ENCODE data around the gene SETD4.
"Not testable (repeated sequence)": the region's sequence is repeated elsewhere in the genome, so short reads cannot be mapped to it uniquely, and the experiment has no call there.

Gene SETD4, protein sequence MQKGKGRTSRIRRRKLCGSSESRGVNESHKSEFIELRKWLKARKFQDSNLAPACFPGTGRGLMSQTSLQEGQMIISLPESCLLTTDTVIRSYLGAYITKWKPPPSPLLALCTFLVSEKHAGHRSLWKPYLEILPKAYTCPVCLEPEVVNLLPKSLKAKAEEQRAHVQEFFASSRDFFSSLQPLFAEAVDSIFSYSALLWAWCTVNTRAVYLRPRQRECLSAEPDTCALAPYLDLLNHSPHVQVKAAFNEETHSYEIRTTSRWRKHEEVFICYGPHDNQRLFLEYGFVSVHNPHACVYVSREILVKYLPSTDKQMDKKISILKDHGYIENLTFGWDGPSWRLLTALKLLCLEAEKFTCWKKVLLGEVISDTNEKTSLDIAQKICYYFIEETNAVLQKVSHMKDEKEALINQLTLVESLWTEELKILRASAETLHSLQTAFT

DNA sequence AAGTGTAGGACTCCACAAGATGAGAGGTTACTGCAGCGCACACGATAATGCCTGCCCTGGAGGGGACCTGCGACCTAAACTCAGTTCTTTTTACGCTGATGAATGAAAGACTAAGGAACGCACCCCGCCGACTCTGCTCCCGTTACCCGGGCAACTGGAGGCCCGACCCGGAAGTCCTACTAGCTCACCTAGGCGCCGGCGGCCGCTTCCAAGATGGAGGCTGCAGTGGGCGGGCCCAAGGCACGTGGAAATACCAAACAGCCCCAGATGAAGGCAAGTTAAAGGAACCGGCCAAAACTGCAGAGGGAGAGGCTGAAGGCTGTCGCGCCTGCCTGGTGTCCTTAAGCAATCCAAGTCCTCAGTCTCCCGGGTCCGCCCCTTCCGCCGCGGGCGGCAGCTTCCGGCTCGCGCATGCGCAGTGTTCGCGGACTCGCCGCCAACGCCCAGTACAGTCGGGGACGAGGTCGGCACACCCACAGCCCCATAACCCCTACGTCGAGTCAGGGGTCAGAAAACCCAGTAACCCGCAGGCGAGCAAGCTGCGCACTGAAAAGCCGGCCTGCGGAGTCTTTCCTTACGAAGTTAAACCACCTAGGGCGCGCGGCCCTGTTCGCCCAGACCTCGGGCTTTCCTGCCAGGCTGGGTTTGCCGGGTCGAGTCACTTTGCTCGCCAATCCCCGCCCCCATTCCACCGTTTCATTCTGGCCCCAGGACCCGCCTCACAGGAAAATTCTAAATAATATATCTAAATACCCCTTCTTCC lies at the start of gene SETD4:
SETD4 (minus strand) TSS at position 368 of the 763 bp plus-strand sequence. CDS start 1,638 bp downstream, outside the sequence.
- peak; percentile 92 to 93 for DNase-seq (ENCODE audit: low read depth in 2 of 2)

DNA sequence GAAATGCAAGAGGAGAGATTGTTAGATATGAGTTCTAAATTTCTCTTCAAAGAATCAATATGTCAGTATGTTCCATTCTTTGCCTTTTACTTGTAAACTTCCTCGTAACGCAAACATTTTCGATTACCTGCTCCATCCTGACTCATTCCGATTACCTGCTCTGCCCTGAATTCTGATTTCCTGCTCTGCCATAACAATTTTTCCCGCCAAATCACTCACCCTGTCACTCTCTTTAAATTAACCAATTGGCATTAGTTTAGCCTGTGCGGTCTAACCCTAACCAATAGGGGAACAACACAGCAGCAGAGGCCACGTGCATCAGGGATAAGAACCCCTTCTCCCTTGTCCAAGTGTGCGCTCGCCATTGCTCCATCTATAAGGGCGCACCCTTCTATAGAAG lies 49.5 kb upstream of the SETD4 start:
- DNase-seq (ENCODE audit: low read depth in 2 of 2) = no peak

DNA sequence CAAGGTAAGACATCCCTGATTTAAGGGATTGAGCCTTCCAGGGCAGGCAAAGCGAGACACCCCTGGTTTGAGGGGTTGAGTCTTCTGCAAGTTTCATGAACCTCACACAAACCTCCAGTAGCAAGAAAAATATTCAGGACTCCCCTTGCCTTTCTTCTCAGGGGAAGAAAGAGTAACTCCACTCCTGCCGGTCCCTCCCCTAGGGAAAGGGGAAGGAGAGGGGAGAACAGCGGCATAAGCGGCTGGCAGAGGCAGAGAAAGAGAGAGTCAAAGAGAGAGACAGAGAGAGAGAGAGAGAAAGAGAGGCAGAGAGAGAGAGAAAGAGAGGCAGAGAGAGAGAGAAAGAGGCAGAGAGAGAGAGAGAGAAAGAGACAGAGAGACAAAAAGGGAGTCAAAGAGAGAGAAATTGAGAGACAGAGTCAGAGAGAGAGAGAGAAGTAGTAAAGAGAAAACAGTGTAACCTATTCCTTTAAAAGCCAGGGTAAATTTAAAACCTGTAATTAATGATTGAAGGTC lies 45.1 kb upstream of the SETD4 start:
- no peak for DNase-seq (ENCODE audit: low read depth in 2 of 2)

DNA sequence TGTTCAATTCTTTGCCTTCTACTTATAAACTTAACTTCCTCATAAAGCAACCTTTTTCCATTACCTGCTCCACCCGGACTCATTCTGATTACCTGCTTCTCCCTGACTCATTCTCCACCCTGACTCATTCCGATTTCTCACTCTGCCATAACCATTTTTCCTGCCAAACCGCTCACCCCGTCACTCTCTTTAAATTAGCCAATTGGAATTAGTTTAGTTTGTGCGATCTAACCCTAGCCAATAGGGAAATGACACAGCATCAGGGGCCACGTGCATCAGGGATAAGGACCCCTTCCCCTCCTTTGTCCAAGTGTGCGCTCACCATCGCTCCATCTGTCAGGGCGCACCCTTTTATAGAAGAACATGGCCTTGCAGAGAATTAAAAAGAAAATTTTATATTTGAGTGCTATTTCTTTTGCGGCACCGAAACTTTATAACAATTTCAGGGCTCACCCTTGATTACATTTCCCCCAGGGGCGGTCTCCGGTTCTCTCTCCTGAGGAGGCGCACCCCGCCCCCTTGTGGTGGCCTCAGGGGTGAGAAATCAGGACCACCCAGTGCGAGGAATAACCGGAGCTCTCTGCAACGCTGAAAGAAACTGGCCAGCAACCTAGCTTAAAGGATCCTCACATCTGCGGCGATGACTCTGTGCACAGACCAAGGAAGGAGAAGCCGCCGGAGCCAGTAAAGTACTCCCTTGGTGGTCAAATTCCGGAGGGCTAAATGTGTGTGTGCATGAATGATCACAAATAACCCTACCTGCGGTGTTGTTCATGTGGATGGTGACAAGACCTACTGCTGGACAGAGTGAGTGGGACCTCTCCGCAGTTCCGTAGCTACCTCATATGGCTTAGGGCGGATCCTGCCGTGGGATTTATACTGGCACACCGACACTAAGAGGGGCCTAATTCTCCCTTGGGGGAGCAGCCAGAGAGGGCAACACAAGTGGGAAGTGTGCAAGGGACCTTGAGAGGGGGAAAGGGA lies 44.3 kb upstream of the SETD4 start:
- DNase-seq (ENCODE audit: low read depth in 2 of 2) = peak; percentile 33 to 46

DNA sequence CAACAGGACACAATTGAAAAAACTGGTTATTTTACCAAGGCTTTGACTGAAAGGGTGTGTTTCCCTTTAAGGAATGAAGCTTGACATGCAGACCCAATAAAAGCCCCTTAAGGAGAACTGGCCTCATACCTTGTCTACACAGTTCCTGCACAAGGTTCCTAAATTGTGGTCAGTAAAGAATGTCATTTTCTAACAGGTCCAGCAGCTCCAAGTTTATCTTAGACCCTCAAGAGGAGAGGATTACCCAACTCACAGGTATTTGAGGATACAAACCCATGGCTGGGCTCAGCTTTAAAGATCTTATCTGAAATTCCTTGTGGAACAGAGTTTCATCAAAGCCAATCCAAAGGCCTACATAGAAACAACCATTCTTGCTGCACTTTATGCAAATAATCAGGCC lies 43.1 kb upstream of the SETD4 start:
- no peak for DNase-seq (ENCODE audit: low read depth in 2 of 2)

DNA sequence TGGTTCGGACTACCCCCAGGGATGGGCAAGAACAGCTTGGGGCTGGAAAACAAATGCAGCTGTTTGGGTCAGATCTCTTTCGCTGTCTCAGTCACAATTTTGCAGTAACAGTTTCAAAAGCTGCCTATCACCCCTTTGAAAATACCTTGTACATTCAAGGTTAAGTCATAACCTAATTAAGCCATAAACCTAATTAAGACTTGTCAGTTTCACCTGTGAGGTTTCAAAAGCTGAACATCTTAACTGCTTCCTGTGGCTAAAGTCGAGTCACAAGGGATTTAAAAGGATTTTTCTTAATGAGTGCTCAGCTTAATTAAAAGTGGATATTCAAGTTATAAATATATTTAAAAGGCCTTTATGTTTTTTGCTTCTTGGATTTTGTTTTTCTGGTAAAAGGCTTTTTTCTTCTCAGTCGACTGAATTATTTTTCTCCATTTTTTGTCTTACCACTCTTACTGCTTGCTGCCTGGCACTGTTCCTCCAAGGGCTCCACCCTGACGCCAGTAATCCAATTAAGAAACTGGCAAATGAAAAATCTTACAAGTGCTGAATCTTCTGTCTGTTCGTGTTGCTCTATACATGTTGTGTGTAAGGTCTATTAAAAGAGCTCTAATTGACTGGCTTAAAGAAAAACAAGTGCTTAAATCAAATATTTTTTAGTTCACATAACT lies 40.8 kb upstream of the SETD4 start:
- no peak for DNase-seq (ENCODE audit: low read depth in 2 of 2)

DNA sequence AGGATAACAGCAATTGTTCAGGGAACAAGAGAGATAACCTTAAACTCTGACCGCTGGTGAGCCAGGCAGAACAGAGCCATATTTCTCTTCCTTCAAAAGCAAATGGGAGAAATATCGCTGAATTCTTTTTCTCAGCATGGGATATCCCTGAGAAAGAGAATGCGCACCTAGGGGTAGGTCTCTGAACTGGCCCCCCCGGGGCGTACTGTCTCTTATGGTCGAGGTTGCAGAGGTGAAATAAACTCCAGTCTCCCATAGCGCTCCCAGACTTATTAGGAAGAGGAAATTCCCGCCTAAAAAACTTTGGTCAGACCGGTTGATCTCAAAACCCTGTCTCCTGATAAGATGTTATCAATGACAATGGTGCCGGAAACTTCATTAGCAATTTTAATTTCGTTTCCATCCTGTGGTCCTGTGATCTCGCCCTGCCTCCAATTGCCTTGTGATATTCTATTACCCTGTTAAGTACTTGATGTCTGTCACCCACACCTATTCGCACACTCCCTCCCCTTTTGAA lies 39.4 kb upstream of the SETD4 start:
- DNase-seq (ENCODE audit: low read depth in 2 of 2) = not testable (repeated sequence)

DNA sequence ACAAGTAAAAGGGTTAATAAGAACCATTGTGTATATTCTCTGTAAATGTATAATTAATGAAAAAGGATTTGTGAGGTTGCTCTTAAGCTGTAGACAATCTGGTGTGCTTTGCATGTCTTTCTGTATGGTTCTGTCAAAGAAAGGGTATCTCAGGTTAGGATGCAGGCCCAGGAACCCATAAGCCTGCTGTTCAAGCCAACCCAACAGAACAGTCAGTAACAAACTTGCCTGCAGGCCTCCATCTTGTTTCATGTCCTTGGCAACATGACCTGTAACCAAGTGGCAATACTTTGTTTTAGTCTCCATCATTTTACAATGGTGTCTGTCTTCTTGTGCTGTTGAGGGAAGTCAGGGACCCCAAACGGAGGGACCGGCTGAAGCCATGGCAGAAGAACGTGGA lies 38.7 kb upstream of the SETD4 start:
- DNase-seq (ENCODE audit: low read depth in 2 of 2) = no peak

DNA sequence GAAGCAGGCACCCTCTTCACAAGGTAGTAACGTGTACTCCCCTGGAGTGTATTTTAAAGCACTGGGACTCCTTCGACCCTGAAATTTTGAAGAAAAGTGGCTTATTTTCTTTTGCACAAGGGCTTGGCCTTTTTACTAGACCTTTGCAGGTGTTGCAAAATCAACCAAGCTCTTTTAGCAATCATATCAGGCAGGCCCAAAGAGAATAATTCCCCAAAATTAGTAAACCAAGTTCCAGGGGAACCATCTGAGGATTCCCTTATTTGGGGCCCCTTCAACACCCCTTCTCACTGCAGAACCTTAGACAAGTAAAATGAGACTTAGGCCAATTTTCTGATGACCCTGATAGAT lies 37.8 kb upstream of the SETD4 start:
- no peak for DNase-seq (ENCODE audit: low read depth in 2 of 2)

DNA sequence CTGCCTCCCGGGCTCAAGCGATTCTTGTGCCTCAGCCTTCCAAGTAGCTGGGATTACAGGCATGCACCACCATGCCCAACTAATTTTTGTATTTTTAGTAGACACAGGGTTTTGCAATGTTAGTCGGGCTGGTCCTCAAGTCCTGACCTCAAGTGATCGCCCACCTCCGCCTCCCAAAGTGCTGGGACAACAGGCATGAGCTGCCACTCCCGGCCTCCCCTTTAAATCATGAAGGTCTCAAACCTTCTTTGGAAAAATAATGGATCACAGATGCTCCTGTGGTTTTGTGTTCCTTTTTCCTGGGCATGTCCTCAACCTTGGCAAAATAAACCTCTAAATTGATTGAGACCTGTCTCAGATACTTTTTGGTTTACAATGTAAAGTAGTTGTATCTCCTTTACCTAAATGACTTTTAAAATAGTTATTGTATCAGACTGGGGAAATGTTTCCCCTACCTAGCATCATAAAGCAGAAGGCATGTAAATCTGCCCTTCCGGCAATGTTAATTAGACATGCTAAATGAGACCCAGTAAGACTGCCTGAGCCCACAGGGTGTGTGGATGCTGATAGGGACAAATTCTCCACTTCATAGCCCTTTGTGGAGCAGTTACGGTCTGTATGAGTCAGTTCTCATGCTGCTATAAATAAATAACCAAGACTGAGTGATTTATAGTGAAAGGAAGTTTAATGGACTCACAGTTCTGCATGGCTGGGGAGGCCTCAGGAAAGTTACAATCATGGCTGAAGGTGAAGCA lies 37.3 kb upstream of the SETD4 start:
- DNase-seq (ENCODE audit: low read depth in 2 of 2) = no peak

DNA sequence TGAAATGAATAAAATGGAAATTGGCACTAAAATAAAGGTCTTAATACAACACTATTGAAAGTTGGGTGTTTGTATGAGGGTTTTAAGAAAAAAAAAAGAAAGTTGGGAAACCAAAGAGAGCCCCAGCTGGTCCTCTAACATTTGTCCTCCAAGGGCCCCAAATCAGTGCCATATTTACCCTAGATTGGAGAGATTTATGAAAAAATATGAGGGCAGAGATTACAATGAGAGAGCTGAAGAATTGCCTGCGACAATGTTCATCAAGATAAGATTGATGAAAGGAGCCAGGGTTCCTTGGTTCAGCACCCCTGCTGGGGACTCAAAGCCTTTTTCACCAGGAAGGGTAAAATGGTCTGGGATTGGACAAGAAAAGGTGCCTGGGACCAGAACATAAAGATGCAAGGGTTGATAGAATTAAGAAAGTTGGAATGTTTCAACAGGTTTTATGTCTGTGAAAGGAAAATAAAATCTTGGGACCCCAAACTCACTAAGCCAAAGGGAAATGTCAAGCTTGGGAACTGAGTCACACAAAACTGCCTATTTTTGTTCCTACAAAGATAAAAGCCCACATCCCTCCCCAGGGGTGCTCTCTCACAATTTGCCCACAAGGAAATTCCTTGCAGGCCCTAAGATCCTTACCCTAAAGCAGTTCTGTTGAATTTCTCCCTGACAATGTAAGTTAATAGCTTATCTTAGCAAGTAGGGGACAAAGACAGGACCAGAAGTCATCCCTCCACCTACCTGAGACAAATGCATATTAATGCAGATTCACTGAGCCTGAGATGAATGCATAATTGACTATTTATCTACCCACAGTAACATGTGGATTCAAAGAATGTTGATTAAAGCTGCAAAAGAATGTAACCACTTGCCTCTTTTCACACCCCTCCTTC lies 36.3 kb upstream of the SETD4 start:
- DNase-seq (ENCODE audit: low read depth in 2 of 2) = no peak

DNA sequence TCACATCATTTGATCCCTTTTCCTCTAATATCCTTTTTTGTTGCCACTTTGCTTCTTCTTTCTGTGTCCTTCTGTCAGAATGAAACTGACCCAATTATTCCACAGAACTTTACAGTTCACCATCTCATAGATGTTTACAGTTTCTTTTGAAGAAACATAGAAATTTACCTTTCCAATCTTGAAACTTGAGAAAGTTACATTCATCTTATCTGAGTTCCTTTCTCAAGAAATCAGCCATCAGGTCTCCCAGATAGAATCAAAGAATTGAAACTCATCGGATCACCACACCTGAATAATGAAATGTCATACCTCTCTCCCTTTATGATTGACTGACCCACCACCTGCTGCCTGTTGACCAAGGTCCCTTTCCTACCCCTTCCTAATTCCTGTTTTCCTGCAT lies 33.2 kb upstream of the SETD4 start:
- DNase-seq (ENCODE audit: low read depth in 2 of 2) = no peak

DNA sequence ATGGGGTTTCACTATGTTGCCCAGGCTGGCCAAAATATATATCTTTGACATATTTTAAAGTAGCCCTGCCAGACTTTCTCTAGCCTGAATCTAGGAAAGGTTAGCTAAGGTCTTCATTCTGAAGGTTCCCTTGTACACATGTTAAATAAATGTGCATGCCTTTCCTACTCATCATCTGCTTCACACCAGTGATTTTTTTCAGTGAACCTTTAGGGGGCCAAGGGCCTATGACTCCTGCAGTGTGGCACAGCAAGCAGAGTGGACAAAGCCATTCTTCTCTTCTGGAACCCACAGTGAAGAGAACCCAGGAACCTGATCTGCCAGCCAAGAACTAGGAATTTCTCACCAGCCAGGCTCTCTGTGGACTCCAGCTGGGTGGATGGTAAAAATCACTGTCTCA lies 32.4 kb upstream of the SETD4 start:
- no peak for DNase-seq (ENCODE audit: low read depth in 2 of 2)

DNA sequence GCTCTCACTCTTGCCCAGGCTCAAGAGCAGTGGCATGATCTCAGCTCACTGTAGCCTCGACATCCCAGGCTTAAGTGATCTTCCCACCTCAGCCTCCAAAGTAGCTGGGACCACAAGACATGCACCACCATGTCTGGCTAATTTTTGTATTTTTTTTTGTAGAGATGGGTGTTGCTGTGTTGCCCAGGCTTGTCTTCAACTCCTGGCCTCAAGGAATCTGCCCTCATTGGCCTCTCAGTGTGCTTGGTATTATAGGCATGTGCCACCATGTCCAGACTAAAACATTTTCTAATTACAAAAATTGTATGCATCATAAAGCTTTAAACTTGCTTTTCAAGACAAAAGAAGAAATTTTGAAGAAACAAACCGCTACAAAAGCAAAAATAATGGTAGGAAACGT lies 29.6 kb upstream of the SETD4 start:
- DNase-seq (ENCODE audit: low read depth in 2 of 2) = no peak

DNA sequence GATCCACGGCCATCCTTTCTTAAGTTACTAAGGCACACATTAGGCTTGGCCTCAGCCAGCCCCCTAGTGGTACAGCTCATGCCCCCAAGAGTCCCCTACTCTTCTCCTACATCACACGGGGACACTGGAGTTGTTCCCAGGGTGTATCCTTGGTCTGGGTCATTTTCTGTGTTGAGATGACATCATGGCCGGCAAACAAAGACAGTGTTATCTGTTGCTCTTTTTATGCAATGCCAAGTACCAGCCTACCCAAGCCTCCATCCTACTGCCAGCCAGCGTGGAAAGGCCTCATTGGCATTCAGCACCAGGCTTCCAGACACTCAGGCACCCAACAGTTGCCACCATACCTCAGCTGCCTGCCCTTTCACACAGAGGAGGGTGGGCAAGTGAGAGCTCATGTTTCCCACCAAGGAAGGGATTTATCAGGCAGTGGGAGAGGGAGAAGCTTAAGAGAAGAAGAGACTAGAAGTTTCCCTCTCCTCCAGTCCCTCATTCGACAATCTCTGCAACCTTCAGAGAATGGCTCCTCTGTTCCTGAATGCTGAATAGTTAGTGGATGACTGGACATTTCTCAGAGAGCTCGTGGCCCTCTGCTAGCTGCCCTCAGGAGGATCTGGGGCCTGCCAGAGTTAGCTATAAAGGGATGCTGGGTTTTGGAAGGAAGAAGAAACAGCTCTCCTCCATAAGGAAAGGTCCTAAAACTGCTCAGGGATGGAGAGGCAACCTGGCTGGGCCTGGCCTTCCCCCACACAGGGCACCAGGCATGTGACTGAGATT lies 27.2 kb upstream of the SETD4 start:
- DNase-seq (ENCODE audit: low read depth in 2 of 2) = no peak

DNA sequence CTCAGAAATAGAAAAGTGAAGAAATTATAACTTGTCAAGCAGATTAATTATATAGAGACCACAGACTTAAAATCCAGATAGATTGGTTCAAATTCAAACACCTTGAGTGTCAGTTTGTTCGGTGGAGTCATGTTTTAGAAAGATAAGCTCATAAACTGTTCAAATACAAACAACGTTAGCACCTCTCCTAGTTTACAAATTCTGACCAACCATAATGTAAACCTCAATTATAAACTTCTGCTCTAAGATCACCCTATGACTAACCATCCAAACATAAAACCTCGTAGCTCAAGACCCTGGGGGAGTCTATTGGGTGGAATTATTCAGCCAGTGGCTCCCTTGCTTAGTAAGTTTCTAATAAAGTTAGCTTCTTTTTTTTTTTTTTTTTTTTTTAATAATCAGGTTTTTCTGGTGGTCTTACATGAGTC lies 21.9 kb upstream of the SETD4 start:
- no peak for DNase-seq (ENCODE audit: low read depth in 2 of 2)

DNA sequence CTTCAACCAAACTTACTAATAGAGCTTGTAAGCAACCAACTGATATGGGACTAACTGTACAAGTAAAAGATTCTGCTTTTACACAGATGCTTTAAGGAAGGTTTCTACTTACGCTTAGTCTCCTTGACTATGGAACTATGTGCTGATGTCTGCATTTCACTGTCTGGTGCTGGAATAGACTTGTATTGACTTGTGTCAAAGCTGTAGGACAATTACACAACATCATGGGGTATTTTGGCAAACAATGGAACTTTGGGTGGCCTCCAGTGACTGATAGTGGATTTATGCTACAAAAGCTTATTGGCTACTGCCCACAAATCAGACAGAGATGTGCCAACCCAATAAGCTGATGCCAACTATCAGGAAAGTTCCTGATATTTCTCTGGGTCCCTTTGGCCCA lies 20.1 kb upstream of the SETD4 start:
- no peak for DNase-seq (ENCODE audit: low read depth in 2 of 2)

DNA sequence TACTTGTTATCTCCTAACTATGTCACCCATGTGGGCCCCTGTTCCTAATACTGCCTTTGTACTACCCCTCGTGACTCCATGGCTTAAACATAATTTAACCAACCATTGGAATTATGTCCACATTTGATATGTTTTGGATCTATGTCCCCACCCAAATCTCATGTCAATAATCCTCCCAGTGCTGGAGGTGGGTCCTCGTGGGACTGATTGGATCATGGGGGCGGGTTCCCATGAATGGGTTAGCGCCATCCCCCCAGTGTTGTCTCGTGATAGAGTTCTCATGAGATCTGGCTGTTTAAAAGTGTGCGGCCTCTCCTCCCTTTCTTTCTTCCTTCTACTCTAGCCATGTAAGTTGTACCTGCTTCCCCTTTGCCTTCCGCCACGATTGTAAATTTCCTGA lies 19.3 kb upstream of the SETD4 start:
- no peak for DNase-seq (ENCODE audit: low read depth in 2 of 2)

Measured in activated CD4-positive, alpha-beta T cell treated with anti-CD3 and anti-CD28 coated beads for 24 hours (primary cell).